Caco-2 (cell line): ENCODE results near the gene FKBP1A. TPM values are rescaled to one million over a fixed set of nuclear protein-coding genes. Genes with fewer than 3 reads are reported as not detected.

Experiments
- BruUV-seq: library from RNA; stranded (reverse); fragments of 400-500 nt; replicated peaks from 2 replicates; lab custom pipeline; 2021; lab: Mats Ljungman, UMichigan
- CTCF ChIA-PET: fragments of 300-600 bp; sonication (Branson Sonifier 250); formaldehyde crosslinking; loops from one replicate; lab custom pipeline; 2022; ENCODE audit warnings: antibody characterized with exemption; lab: Charles Lee
- POLR2A ChIA-PET: fragments of 300-600 bp; sonication (Branson Sonifier 250); formaldehyde crosslinking; loops from one replicate; lab custom pipeline; 2022; ENCODE audit warnings: antibody characterized with exemption; lab: Charles Lee
- DNase-seq, 2 experiments: peaks; one replicate each; pipeline versions ENCODE4 v3.0.0 to v3.0.0-alpha.2; 2020 to 2022
- H3K27me3 ChIP-seq: replicated peaks from 2 replicates; pipeline ENCODE4 v1.6.0; 2011; ENCODE audit warnings: low read length; ENCODE audit not compliant: control insufficient read depth, insufficient read depth
- H3K36me3 ChIP-seq: 2 replicates; pipeline ENCODE4 v1.5.1; 2011; ENCODE audit warnings: low read length; ENCODE audit not compliant: control insufficient read depth, insufficient read depth
- H3K4me1 ChIP-seq: fragments of 250-450 bp; sonication (Bioruptor Pico); 2 replicates; pipeline ENCODE4 v1.5.1; 2020; ENCODE audit warnings: mild to moderate bottlenecking
- H3K4me3 ChIP-seq: 2 replicates; pipeline ENCODE4 v1.5.1; 2011; ENCODE audit warnings: low read depth, mild to moderate bottlenecking, control low read depth, low read length
- H3K9me3 ChIP-seq: fragments of 250-450 bp; sonication (Bioruptor Pico); 2 replicates; pipeline ENCODE4 v1.5.1; 2020; ENCODE audit warnings: mild to moderate bottlenecking, moderate library complexity
- H3K27ac Mint-ChIP-seq: one replicate; pipeline ENCODE4 v1.8.0; 2022; ENCODE audit warnings: mixed read lengths; ENCODE audit not compliant: unreplicated experiment
- H3K27me3 Mint-ChIP-seq: one replicate; pipeline ENCODE4 v1.8.0; 2022; ENCODE audit warnings: mixed read lengths; ENCODE audit not compliant: insufficient read depth, unreplicated experiment
- H3K36me3 Mint-ChIP-seq: one replicate; pipeline ENCODE4 v1.8.0; 2022; ENCODE audit warnings: mild to moderate bottlenecking, mixed read lengths; ENCODE audit not compliant: insufficient read depth, unreplicated experiment
- H3K4me1 Mint-ChIP-seq: one replicate; pipeline ENCODE4 v1.8.0; 2022; ENCODE audit warnings: low read depth, mixed read lengths; ENCODE audit not compliant: unreplicated experiment
- H3K4me3 Mint-ChIP-seq: one replicate; pipeline ENCODE4 v1.8.0; 2022; ENCODE audit warnings: mild to moderate bottlenecking, moderate library complexity, mixed read lengths; ENCODE audit not compliant: unreplicated experiment
- H3K9me3 Mint-ChIP-seq: one replicate; pipeline ENCODE4 v1.8.0; 2022; ENCODE audit warnings: mixed read lengths; ENCODE audit not compliant: unreplicated experiment
- intact Hi-C: fragments of 100-400 bp; cut with micrococcal nuclease; formaldehyde crosslinking; loops from one replicate; pipeline ENCODE4 v1.10.0; 2022; ENCODE audit not compliant: unreplicated experiment
- total RNA-seq: library from RNA; stranded (reverse); gene quantifications from 2 replicates; pipeline ENCODE4 v1.2.3, GENCODE V29; 2022
- TF ChIP-seq, protein P1 (sequence below), 2 experiments: fragments of 200-600 bp in 1 of 2; IDR thresholded peaks; 1 replicate in 1 of 2; 2 replicates in 1 of 2; pipeline versions ENCODE4 v1.5.1 to v1.8.0; 2011 to 2022; ENCODE audit warnings: antibody characterized with exemption in 1 of 2, control low read depth in 1 of 2, inconsistent platforms in 1 of 2, low read depth in 1 of 2, low read length in 1 of 2, mild to moderate bottlenecking in 1 of 2, moderate library complexity in 1 of 2; ENCODE audit not compliant: insufficient read depth in 1 of 2, severe bottlenecking in 1 of 2, unreplicated experiment in 1 of 2

The FKBP1A gene
- total RNA-seq, 1 experiment from 2014 or later = 220 TPM

GRCh38 chr20:1357921-1358671 lies 34.8 kb downstream of the FKBP1A start:
- H3K36me3 Mint-ChIP-seq = peaks cover 57% of the 10 kb centered on the region

GRCh38 chr20:1353956-1354355 lies 38.9 kb downstream of the FKBP1A start:
- CTCF ChIA-PET = no interaction called here
- intact Hi-C loops = no loop called here

More at GRCh38 chr20:1357921-1358671, 34.8 kb downstream of the FKBP1A start:
- H3K4me1 Mint-ChIP-seq = no peaks in the 10 kb centered on the region
- no peaks in the 10 kb centered on the region for H3K9me3 Mint-ChIP-seq
- POLR2A ChIA-PET = no interaction called here
- DNase-seq = no peak
- H3K27me3 Mint-ChIP-seq = no peaks in the 10 kb centered on the region
- no peaks in the 10 kb centered on the region for H3K27me3 ChIP-seq
- intact Hi-C loops = no loop called here
- H3K9me3 ChIP-seq = no peaks in the 10 kb centered on the region
- H3K27ac Mint-ChIP-seq = no peak overlapping the region
- no peak overlapping the region for H3K4me3 Mint-ChIP-seq
- H3K4me1 ChIP-seq = no peaks in the 10 kb centered on the region
- BruUV-seq = no TSS peak
- no peak overlapping the region for H3K4me3 ChIP-seq
- TF ChIP-seq, protein P1, sequence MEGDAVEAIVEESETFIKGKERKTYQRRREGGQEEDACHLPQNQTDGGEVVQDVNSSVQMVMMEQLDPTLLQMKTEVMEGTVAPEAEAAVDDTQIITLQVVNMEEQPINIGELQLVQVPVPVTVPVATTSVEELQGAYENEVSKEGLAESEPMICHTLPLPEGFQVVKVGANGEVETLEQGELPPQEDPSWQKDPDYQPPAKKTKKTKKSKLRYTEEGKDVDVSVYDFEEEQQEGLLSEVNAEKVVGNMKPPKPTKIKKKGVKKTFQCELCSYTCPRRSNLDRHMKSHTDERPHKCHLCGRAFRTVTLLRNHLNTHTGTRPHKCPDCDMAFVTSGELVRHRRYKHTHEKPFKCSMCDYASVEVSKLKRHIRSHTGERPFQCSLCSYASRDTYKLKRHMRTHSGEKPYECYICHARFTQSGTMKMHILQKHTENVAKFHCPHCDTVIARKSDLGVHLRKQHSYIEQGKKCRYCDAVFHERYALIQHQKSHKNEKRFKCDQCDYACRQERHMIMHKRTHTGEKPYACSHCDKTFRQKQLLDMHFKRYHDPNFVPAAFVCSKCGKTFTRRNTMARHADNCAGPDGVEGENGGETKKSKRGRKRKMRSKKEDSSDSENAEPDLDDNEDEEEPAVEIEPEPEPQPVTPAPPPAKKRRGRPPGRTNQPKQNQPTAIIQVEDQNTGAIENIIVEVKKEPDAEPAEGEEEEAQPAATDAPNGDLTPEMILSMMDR (IDR thresholded peaks at IDR 0.05; ENCODE audit: insufficient read depth in 1 of 2, low read depth in 1 of 2, low read length in 1 of 2, severe bottlenecking in 1 of 2, unreplicated experiment in 1 of 2) = no peak
- peaks cover 10% of the 10 kb centered on the region for H3K36me3 ChIP-seq
- CTCF ChIA-PET = no interaction called here

GRCh38 chr20:1346315-1346969 lies 46.4 kb downstream of the FKBP1A start:
- Histone ChIP-seq H3K4me1 (no peaks in the 10 kb centered on the region), H3K36me3 (no peaks in the 10 kb centered on the region; the same call in 1 of the 2 replicates), H3K4me3 (no peak overlapping the region), H3K27me3 (no peaks in the 10 kb centered on the region), H3K9me3 (peaks cover 24% of the 10 kb centered on the region; the same call in 1 of the 2 replicates)
- TF ChIP-seq, protein P1 (IDR thresholded peaks at IDR 0.05; ENCODE audit: insufficient read depth in 1 of 2, low read depth in 1 of 2, low read length in 1 of 2, severe bottlenecking in 1 of 2, unreplicated experiment in 1 of 2) = no peak
- Mint-ChIP-seq H3K4me3 (no peak overlapping the region), H3K36me3 (peaks cover 10% of the 10 kb centered on the region), H3K4me1 (no peaks in the 10 kb centered on the region), H3K27me3 (no peaks in the 10 kb centered on the region), H3K27ac (no peak overlapping the region), H3K9me3 (no peaks in the 10 kb centered on the region)
- BruUV-seq = no TSS peak
- intact Hi-C loops = no loop called here
- ChIA-PET POLR2A (no interaction called here), CTCF (no interaction called here)
- DNase-seq = no peak

More at GRCh38 chr20:1353956-1354355, 38.9 kb downstream of the FKBP1A start:
- POLR2A ChIA-PET = no interaction called here
- Mint-ChIP-seq H3K9me3 (no peaks in the 10 kb centered on the region), H3K27me3 (no peaks in the 10 kb centered on the region), H3K36me3 (peaks cover 30% of the 10 kb centered on the region), H3K4me1 (no peaks in the 10 kb centered on the region), H3K4me3 (no peak overlapping the region), H3K27ac (no peak overlapping the region)
- Histone ChIP-seq H3K9me3 (peaks cover 3% of the 10 kb centered on the region; the same call in 1 of the 2 replicates), H3K27me3 (no peaks in the 10 kb centered on the region), H3K36me3 (peaks cover 10% of the 10 kb centered on the region), H3K4me1 (no peaks in the 10 kb centered on the region), H3K4me3 (no peak overlapping the region)
- TF ChIP-seq, protein P1 (IDR thresholded peaks at IDR 0.05; ENCODE audit: insufficient read depth in 1 of 2, low read depth in 1 of 2, low read length in 1 of 2, severe bottlenecking in 1 of 2, unreplicated experiment in 1 of 2) = no peak
- no TSS peak for BruUV-seq
- no peak for DNase-seq
